ENCODE data around the gene CDAN1.

CDAN1 gene

GRCh38 chr15:42732095-42732827 lies 4.7 kb downstream of the CDAN1 start:
- H3K27ac ChIP-seq (ENCODE audit: low read length): no peak overlapping the region
- no peaks in the 10 kb centered on the region for H3K9me3 ChIP-seq (ENCODE audit: insufficient read depth, low read depth, low read length)
- peaks cover 6% of the 10 kb centered on the region; the same call in 1 of the 2 replicates for H3K27me3 ChIP-seq (ENCODE audit: insufficient read depth, low read length)
- peaks cover 5% of the 10 kb centered on the region; the same call in 1 of the 2 replicates for H3K4me1 ChIP-seq (ENCODE audit: insufficient read depth, low read length)
- H3K36me3 ChIP-seq (ENCODE audit: insufficient read depth, low read depth, low read length): peaks cover 74% of the 10 kb centered on the region
- no peak overlapping the region for H3K4me3 ChIP-seq (ENCODE audit: low read length)
- no peak overlapping the region for H3K9ac ChIP-seq (ENCODE audit: low read depth, low read length)

GRCh38 chr15:42731461-42731860 lies 5.5 kb downstream of the CDAN1 start:
- Histone ChIP-seq H3K27ac (ENCODE audit: low read length) (no peak overlapping the region), H3K4me1 (ENCODE audit: insufficient read depth, low read length) (peaks cover 5% of the 10 kb centered on the region; the same call in 1 of the 2 replicates), H3K36me3 (ENCODE audit: insufficient read depth, low read depth, low read length) (peaks cover 82% of the 10 kb centered on the region), H3K9ac (ENCODE audit: low read depth, low read length) (no peak overlapping the region), H3K27me3 (ENCODE audit: insufficient read depth, low read length) (peaks cover 6% of the 10 kb centered on the region; the same call in 1 of the 2 replicates), H3K9me3 (ENCODE audit: insufficient read depth, low read depth, low read length) (no peaks in the 10 kb centered on the region), H3K4me3 (ENCODE audit: low read length) (no peak overlapping the region)

- no peak overlapping the region for H3K27ac ChIP-seq (ENCODE audit: low read length)
- no peak overlapping the region for H3K4me3 ChIP-seq (ENCODE audit: low read length)
- H3K9ac ChIP-seq (ENCODE audit: low read depth, low read length): no peak overlapping the region
- H3K36me3 ChIP-seq (ENCODE audit: insufficient read depth, low read depth, low read length): peaks cover 88% of the 10 kb centered on the region
- H3K9me3 ChIP-seq (ENCODE audit: insufficient read depth, low read depth, low read length): no peaks in the 10 kb centered on the region
- no peaks in the 10 kb centered on the region; the same call in 1 of the 2 replicates for H3K4me1 ChIP-seq (ENCODE audit: insufficient read depth, low read length)
- H3K27me3 ChIP-seq (ENCODE audit: insufficient read depth, low read length): peaks cover under 1% of the 10 kb centered on the region; the same call in 1 of the 2 replicates
These were observed 6.4 kb downstream of the CDAN1 start for GRCh38 chr15:42730536-42730935.

GRCh38 chr15:42730135-42730534 lies 6.8 kb downstream of the CDAN1 start:
- Histone ChIP-seq H3K9me3 (ENCODE audit: insufficient read depth, low read depth, low read length) (no peaks in the 10 kb centered on the region), H3K9ac (ENCODE audit: low read depth, low read length) (no peak overlapping the region), H3K4me1 (ENCODE audit: insufficient read depth, low read length) (no peaks in the 10 kb centered on the region; the same call in 1 of the 2 replicates), H3K27ac (ENCODE audit: low read length) (no peak overlapping the region), H3K4me3 (ENCODE audit: low read length) (no peak overlapping the region), H3K27me3 (ENCODE audit: insufficient read depth, low read length) (no peaks in the 10 kb centered on the region), H3K36me3 (ENCODE audit: insufficient read depth, low read depth, low read length) (peaks cover 89% of the 10 kb centered on the region)

GRCh38 chr15:42729409-42729808 lies 7.5 kb downstream of the CDAN1 start:
- no peak overlapping the region for H3K9ac ChIP-seq (ENCODE audit: low read depth, low read length)
- no peak overlapping the region for H3K4me3 ChIP-seq (ENCODE audit: low read length)
- no peaks in the 10 kb centered on the region for H3K9me3 ChIP-seq (ENCODE audit: insufficient read depth, low read depth, low read length)
- H3K36me3 ChIP-seq (ENCODE audit: insufficient read depth, low read depth, low read length): peaks cover 89% of the 10 kb centered on the region
- no peak overlapping the region for H3K27ac ChIP-seq (ENCODE audit: low read length)
- H3K27me3 ChIP-seq (ENCODE audit: insufficient read depth, low read length): no peaks in the 10 kb centered on the region
- H3K4me1 ChIP-seq (ENCODE audit: insufficient read depth, low read length): no peaks in the 10 kb centered on the region; the same call in 1 of the 2 replicates

GRCh38 chr15:42728972-42729371 lies 8.0 kb downstream of the CDAN1 start:
- H3K4me3 ChIP-seq (ENCODE audit: low read length): no peak overlapping the region
- H3K9ac ChIP-seq (ENCODE audit: low read depth, low read length): no peak overlapping the region
- peaks cover 89% of the 10 kb centered on the region for H3K36me3 ChIP-seq (ENCODE audit: insufficient read depth, low read depth, low read length)
- no peaks in the 10 kb centered on the region for H3K27me3 ChIP-seq (ENCODE audit: insufficient read depth, low read length)
- H3K4me1 ChIP-seq (ENCODE audit: insufficient read depth, low read length): no peaks in the 10 kb centered on the region; the same call in 1 of the 2 replicates
- H3K27ac ChIP-seq (ENCODE audit: low read length): no peak overlapping the region
- no peaks in the 10 kb centered on the region for H3K9me3 ChIP-seq (ENCODE audit: insufficient read depth, low read depth, low read length)

GRCh38 chr15:42728560-42728959 lies 8.4 kb downstream of the CDAN1 start:
- no peaks in the 10 kb centered on the region; the same call in 1 of the 2 replicates for H3K4me1 ChIP-seq (ENCODE audit: insufficient read depth, low read length)
- H3K27ac ChIP-seq (ENCODE audit: low read length): no peak overlapping the region
- no peak overlapping the region for H3K9ac ChIP-seq (ENCODE audit: low read depth, low read length)
- no peaks in the 10 kb centered on the region for H3K27me3 ChIP-seq (ENCODE audit: insufficient read depth, low read length)
- H3K36me3 ChIP-seq (ENCODE audit: insufficient read depth, low read depth, low read length): peaks cover 89% of the 10 kb centered on the region
- H3K9me3 ChIP-seq (ENCODE audit: insufficient read depth, low read depth, low read length): no peaks in the 10 kb centered on the region
- H3K4me3 ChIP-seq (ENCODE audit: low read length): no peak overlapping the region

- no peak overlapping the region for H3K4me3 ChIP-seq (ENCODE audit: low read length)
- peaks cover 90% of the 10 kb centered on the region for H3K36me3 ChIP-seq (ENCODE audit: insufficient read depth, low read depth, low read length)
- no peak overlapping the region for H3K9ac ChIP-seq (ENCODE audit: low read depth, low read length)
- no peaks in the 10 kb centered on the region; the same call in 1 of the 2 replicates for H3K4me1 ChIP-seq (ENCODE audit: insufficient read depth, low read length)
- no peaks in the 10 kb centered on the region for H3K27me3 ChIP-seq (ENCODE audit: insufficient read depth, low read length)
- H3K27ac ChIP-seq (ENCODE audit: low read length): no peak overlapping the region
- no peaks in the 10 kb centered on the region for H3K9me3 ChIP-seq (ENCODE audit: insufficient read depth, low read depth, low read length)
These were observed 9.1 kb downstream of the CDAN1 start for GRCh38 chr15:42727750-42728381.

- Histone ChIP-seq H3K27me3 (ENCODE audit: insufficient read depth, low read length) (no peaks in the 10 kb centered on the region), H3K9me3 (ENCODE audit: insufficient read depth, low read depth, low read length) (no peaks in the 10 kb centered on the region), H3K27ac (ENCODE audit: low read length) (no peak overlapping the region), H3K4me3 (ENCODE audit: low read length) (no peak overlapping the region), H3K9ac (ENCODE audit: low read depth, low read length) (no peak overlapping the region), H3K36me3 (ENCODE audit: insufficient read depth, low read depth, low read length) (peaks cover 80% of the 10 kb centered on the region), H3K4me1 (ENCODE audit: insufficient read depth, low read length) (no peaks in the 10 kb centered on the region; the same call in 1 of the 2 replicates)
These were observed 10.8 kb downstream of the CDAN1 start for GRCh38 chr15:42726114-42726513.

GRCh38 chr15:42725331-42725903 lies 11.5 kb downstream of the CDAN1 start:
- Histone ChIP-seq H3K36me3 (ENCODE audit: insufficient read depth, low read depth, low read length) (peaks cover 75% of the 10 kb centered on the region), H3K27ac (ENCODE audit: low read length) (no peak overlapping the region), H3K9me3 (ENCODE audit: insufficient read depth, low read depth, low read length) (no peaks in the 10 kb centered on the region), H3K9ac (ENCODE audit: low read depth, low read length) (no peak overlapping the region; the same call in 1 of the 2 replicates), H3K4me3 (ENCODE audit: low read length) (no peak overlapping the region), H3K27me3 (ENCODE audit: insufficient read depth, low read length) (no peaks in the 10 kb centered on the region), H3K4me1 (ENCODE audit: insufficient read depth, low read length) (no peaks in the 10 kb centered on the region; the same call in 1 of the 2 replicates)

GRCh38 chr15:42724276-42724675 lies 12.7 kb downstream of the CDAN1 start:
- Histone ChIP-seq H3K4me1 (ENCODE audit: insufficient read depth, low read length) (no peaks in the 10 kb centered on the region; the same call in 1 of the 2 replicates), H3K27ac (ENCODE audit: low read length) (no peak overlapping the region), H3K9ac (ENCODE audit: low read depth, low read length) (no peak overlapping the region), H3K4me3 (ENCODE audit: low read length) (no peak overlapping the region), H3K27me3 (ENCODE audit: insufficient read depth, low read length) (no peaks in the 10 kb centered on the region), H3K36me3 (ENCODE audit: insufficient read depth, low read depth, low read length) (peaks cover 76% of the 10 kb centered on the region), H3K9me3 (ENCODE audit: insufficient read depth, low read depth, low read length) (no peaks in the 10 kb centered on the region)
